Liver (tissue), 9 donors: Measurements from ENCODE around the gene UCN2. TPM values are rescaled to one million over a fixed set of nuclear protein-coding genes. Genes with fewer than 3 reads are reported as not detected.

Experiments
- DNase-seq: peaks from one replicate; pipeline ENCODE4 v3.0.0-alpha.2; 2017; ENCODE audit warnings: low spot score
- H3K27ac ChIP-seq, 2 donors: one replicate each; pipeline ENCODE4 v1.7.0; 2013; ENCODE audit warnings: inconsistent platforms in 2 of 2, low read length in 2 of 2, control low read depth in 1 of 2, low read depth in 1 of 2, mild to moderate bottlenecking in 1 of 2
- H3K27me3 ChIP-seq, 4 donors: one replicate each; pipeline versions ENCODE4 v1.6.1 to v1.7.0; 2013; ENCODE audit warnings: low read length in 3 of 4, inconsistent platforms in 1 of 4, mild to moderate bottlenecking in 1 of 4, moderate library complexity in 1 of 4; ENCODE audit not compliant: control insufficient read depth in 4 of 4, insufficient read depth in 4 of 4
- H3K36me3 ChIP-seq, 4 donors: one replicate each; pipeline versions ENCODE4 v1.6.1 to v1.7.0; 2013; ENCODE audit warnings: low read length in 3 of 4, mild to moderate bottlenecking in 3 of 4, low read depth in 1 of 4, moderate library complexity in 1 of 4; ENCODE audit not compliant: control insufficient read depth in 4 of 4, insufficient read depth in 3 of 4
- H3K4me1 ChIP-seq, 4 donors: one replicate each; pipeline versions ENCODE4 v1.6.1 to v1.7.0; 2013; ENCODE audit warnings: low read length in 3 of 4, mild to moderate bottlenecking in 3 of 4, moderate library complexity in 1 of 4; ENCODE audit not compliant: control insufficient read depth in 4 of 4, insufficient read depth in 4 of 4
- H3K4me3 ChIP-seq, 3 donors: one replicate each; pipeline versions ENCODE4 v1.6.1 to v1.7.0; 2013; ENCODE audit warnings: low read length in 3 of 3, control low read depth in 1 of 3, low read depth in 1 of 3, mild to moderate bottlenecking in 1 of 3
- H3K9ac ChIP-seq, 2 donors: one replicate each; pipeline ENCODE4 v1.7.0; 2013; ENCODE audit warnings: low read length in 2 of 2, mild to moderate bottlenecking in 2 of 2, moderate library complexity in 2 of 2, control low read depth in 1 of 2, low read depth in 1 of 2
- H3K9me3 ChIP-seq, 4 donors: one replicate each; pipeline versions ENCODE4 v1.6.1 to v1.7.0; 2013; ENCODE audit warnings: low read length in 3 of 4; ENCODE audit not compliant: control insufficient read depth in 4 of 4
- EGR1 ChIP-seq, 2 donors: IDR thresholded peaks; 2 replicates each; pipeline ENCODE4 v1.6.1; 2016 to 2018; ENCODE audit warnings: antibody characterized with exemption in 2 of 2, low read depth in 2 of 2
- FOXA1 ChIP-seq: IDR thresholded peaks from 2 replicates; pipeline ENCODE4 v1.6.1; 2016; ENCODE audit warnings: antibody characterized with exemption
- FOXA2 ChIP-seq: IDR thresholded peaks from 2 replicates; pipeline ENCODE4 v1.6.1; 2016; ENCODE audit warnings: antibody characterized with exemption
- GABPA ChIP-seq, 2 donors: IDR thresholded peaks in 1 of 2; conservative IDR thresholded peaks in 1 of 2; 2 replicates each; pipeline ENCODE4 v1.6.1; 2016; ENCODE audit warnings: antibody characterized with exemption in 2 of 2, mild to moderate bottlenecking in 1 of 2, moderate library complexity in 1 of 2
- HNF4A ChIP-seq, 2 donors: conservative IDR thresholded peaks; 2 replicates each; pipeline ENCODE4 v1.6.1; 2016; ENCODE audit warnings: antibody characterized with exemption in 2 of 2, mild to moderate bottlenecking in 2 of 2
- HNF4G ChIP-seq: IDR thresholded peaks from 2 replicates; pipeline ENCODE4 v1.6.1; 2016; ENCODE audit warnings: antibody characterized with exemption
- JUND ChIP-seq, 2 donors: IDR thresholded peaks; 2 replicates each; pipeline ENCODE4 v1.6.1; 2016; ENCODE audit warnings: antibody characterized with exemption in 2 of 2
- NR2F2 ChIP-seq: IDR thresholded peaks from 2 replicates; pipeline ENCODE4 v1.6.1; 2016; ENCODE audit warnings: antibody characterized with exemption
- RAD21 ChIP-seq, 2 donors: IDR thresholded peaks; 2 replicates each; pipeline ENCODE4 v1.6.1; 2016; ENCODE audit warnings: antibody characterized with exemption in 2 of 2, mild to moderate bottlenecking in 2 of 2
- RXRA ChIP-seq, 2 donors: IDR thresholded peaks; 2 replicates each; pipeline ENCODE4 v1.6.1; 2017 to 2018; ENCODE audit warnings: antibody characterized with exemption in 2 of 2, mild to moderate bottlenecking in 1 of 2
- SP1 ChIP-seq: IDR thresholded peaks from 2 replicates; pipeline ENCODE4 v1.6.1; 2018; ENCODE audit warnings: antibody characterized with exemption, mild to moderate bottlenecking
- TAF1 ChIP-seq: conservative IDR thresholded peaks from 2 replicates; pipeline ENCODE4 v1.6.1; 2016; ENCODE audit warnings: antibody characterized with exemption, mild to moderate bottlenecking
- YY1 ChIP-seq: IDR thresholded peaks from 2 replicates; pipeline ENCODE4 v1.6.1; 2016; ENCODE audit warnings: antibody characterized with exemption, mild to moderate bottlenecking
- WGBS: extraction: QIAGEN DNeasy Blood & Tissue Kit; methylation state at CpG from one replicate; pipeline ENCODE4 v1.1.7; 2013; 5-methylcytosine and 5-hydroxymethylcytosine counted together
- polyA plus RNA-seq, 2 donors: library from polyadenylated mRNA; stranded (reverse) in 1 of 2; unstranded in 1 of 2; fragments of 200-250 nt in 1 of 2; fragments of >200 nt in 1 of 2; fragmentation: Nextera tagmentation in 1 of 2; extraction: Ambion mirVana in 1 of 2; gene quantifications; one replicate each; pipeline versions ENCODE4 v1.2.1 to v1.2.3, GENCODE V29; 2013 to 2015
- total RNA-seq, 2 donors: library from RNA; depleted of rRNA; stranded (reverse); fragments of >200 nt; gene quantifications; one replicate each; pipeline ENCODE4 v1.2.3, GENCODE V29; 2014
- TF ChIP-seq, protein P1 (sequence below): fragments of 150-350 bp; IDR thresholded peaks from 2 replicates; pipeline ENCODE4 v1.5.1; 2017; ENCODE audit warnings: improper control_type of control experiment, low read depth, low read length; ENCODE audit not compliant: missing input control
- TF ChIP-seq, protein P2 (sequence below): IDR thresholded peaks from 2 replicates; pipeline ENCODE4 v1.6.1; 2016; ENCODE audit warnings: antibody characterized with exemption
- TF ChIP-seq, protein P3 (sequence below): IDR thresholded peaks from 2 replicates; pipeline ENCODE4 v1.6.1; 2016; ENCODE audit warnings: antibody characterized with exemption
- TF ChIP-seq, protein P4 (sequence below): IDR thresholded peaks from 2 replicates; pipeline ENCODE4 v1.6.1; 2016; ENCODE audit warnings: antibody characterized with exemption
- TF ChIP-seq, protein P5 (sequence below): IDR thresholded peaks from 2 replicates; pipeline ENCODE4 v1.6.1; 2016; ENCODE audit warnings: antibody characterized with exemption, mild to moderate bottlenecking
- donor health status: healthy.
- donor health status: healthy.
- donor health status: healthy.
- donor health status: healthy.
- donor health status: healthy.

UCN2 gene
- total and polyA plus RNA-seq, 4 donors: 0.08 TPM; not detected in 3

DNA sequence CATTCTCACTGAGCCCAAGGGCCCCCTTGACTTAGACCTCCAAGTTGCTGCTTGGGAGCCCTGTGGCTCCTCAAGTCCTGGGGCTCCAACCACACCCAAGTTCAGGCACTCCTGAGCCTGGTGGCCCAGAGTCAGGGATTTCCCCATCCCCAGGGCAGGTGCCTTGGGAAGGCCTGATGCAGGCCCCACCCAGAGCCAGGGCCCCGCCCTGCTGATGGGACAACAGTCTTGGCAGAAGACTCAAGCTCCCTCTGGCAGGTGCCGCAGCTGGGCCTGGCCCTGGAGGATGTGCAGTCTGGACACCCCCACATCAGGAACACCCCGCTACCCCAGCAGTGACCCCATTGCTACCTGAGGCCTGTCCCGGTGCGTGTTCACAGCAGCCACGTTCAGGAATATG, 41.9 kb downstream of the UCN2 start:
- Histone ChIP-seq H3K9me3 (no peaks in the 10 kb centered on the region), H3K4me1 (no peaks in the 10 kb centered on the region), H3K27ac (no peak overlapping the region), H3K27me3 (no peaks in the 10 kb centered on the region), H3K36me3 (peaks cover 0 to 2% (median 0%) of the 10 kb centered on the region in 4 donors), H3K4me3 (no peak overlapping the region), H3K9ac (no peak overlapping the region)
- WGBS: 91% methylated on average over 6 of the region's 6 CpGs
- no peak for TF ChIP-seq FOXA1
- no peak for TF ChIP-seq JUND (IDR thresholded peaks at IDR 0.05)
- TF ChIP-seq, protein P1, sequence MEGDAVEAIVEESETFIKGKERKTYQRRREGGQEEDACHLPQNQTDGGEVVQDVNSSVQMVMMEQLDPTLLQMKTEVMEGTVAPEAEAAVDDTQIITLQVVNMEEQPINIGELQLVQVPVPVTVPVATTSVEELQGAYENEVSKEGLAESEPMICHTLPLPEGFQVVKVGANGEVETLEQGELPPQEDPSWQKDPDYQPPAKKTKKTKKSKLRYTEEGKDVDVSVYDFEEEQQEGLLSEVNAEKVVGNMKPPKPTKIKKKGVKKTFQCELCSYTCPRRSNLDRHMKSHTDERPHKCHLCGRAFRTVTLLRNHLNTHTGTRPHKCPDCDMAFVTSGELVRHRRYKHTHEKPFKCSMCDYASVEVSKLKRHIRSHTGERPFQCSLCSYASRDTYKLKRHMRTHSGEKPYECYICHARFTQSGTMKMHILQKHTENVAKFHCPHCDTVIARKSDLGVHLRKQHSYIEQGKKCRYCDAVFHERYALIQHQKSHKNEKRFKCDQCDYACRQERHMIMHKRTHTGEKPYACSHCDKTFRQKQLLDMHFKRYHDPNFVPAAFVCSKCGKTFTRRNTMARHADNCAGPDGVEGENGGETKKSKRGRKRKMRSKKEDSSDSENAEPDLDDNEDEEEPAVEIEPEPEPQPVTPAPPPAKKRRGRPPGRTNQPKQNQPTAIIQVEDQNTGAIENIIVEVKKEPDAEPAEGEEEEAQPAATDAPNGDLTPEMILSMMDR: no peak
- TF ChIP-seq GABPA (IDR thresholded peaks at IDR 0.05 in 1 of 2, conservative IDR thresholded peaks at IDR 0.05 in 1 of 2): no peak
- no peak for TF ChIP-seq HNF4A (conservative IDR thresholded peaks at IDR 0.05)
- TF ChIP-seq NR2F2: no peak
- TF ChIP-seq, protein P2, sequence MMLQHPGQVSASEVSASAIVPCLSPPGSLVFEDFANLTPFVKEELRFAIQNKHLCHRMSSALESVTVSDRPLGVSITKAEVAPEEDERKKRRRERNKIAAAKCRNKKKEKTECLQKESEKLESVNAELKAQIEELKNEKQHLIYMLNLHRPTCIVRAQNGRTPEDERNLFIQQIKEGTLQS: no peak
- TF ChIP-seq, protein P3, sequence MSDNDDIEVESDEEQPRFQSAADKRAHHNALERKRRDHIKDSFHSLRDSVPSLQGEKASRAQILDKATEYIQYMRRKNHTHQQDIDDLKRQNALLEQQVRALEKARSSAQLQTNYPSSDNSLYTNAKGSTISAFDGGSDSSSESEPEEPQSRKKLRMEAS: no peak
- TF ChIP-seq RAD21 (IDR thresholded peaks at IDR 0.05): no peak
- TF ChIP-seq YY1: no peak
- TF ChIP-seq TAF1: no peak
- no peak for TF ChIP-seq FOXA2
- TF ChIP-seq, protein P4, sequence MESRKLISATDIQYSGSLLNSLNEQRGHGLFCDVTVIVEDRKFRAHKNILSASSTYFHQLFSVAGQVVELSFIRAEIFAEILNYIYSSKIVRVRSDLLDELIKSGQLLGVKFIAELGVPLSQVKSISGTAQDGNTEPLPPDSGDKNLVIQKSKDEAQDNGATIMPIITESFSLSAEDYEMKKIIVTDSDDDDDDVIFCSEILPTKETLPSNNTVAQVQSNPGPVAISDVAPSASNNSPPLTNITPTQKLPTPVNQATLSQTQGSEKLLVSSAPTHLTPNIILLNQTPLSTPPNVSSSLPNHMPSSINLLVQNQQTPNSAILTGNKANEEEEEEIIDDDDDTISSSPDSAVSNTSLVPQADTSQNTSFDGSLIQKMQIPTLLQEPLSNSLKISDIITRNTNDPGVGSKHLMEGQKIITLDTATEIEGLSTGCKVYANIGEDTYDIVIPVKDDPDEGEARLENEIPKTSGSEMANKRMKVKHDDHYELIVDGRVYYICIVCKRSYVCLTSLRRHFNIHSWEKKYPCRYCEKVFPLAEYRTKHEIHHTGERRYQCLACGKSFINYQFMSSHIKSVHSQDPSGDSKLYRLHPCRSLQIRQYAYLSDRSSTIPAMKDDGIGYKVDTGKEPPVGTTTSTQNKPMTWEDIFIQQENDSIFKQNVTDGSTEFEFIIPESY: no peak
- no peak for TF ChIP-seq SP1
- DNase-seq: no peak

DNA sequence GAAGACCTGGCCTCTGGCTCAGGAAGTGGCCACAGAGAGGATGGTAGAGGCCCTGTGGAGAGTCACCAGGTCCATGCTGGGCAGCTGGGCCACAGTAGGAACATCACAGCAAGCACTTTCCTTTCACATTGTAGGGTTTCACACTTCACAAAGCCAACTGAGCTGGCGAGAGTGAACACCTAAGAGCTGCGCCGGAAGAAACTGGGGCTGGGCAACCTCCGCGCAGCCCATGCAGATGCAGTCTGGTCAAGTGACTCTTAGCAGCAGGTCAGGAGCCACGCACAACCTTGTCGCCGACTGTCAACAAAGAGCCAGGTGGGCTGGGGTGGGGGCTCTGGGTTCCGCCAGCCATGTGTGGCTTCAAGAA, 44.3 kb downstream of the UCN2 start:
- Histone ChIP-seq H3K27ac (no peak overlapping the region), H3K4me3 (no peak overlapping the region), H3K9ac (no peak overlapping the region), H3K36me3 (peaks cover 0 to 2% (median 0%) of the 10 kb centered on the region in 4 donors), H3K27me3 (no peaks in the 10 kb centered on the region), H3K9me3 (no peaks in the 10 kb centered on the region), H3K4me1 (no peaks in the 10 kb centered on the region)
- TF ChIP-seq TAF1 (no peak), HNF4A (conservative IDR thresholded peaks at IDR 0.05) (no peak), RAD21 (IDR thresholded peaks at IDR 0.05) (no peak), RXRA (IDR thresholded peaks at IDR 0.05) (no peak), SP1 (no peak), YY1 (no peak), NR2F2 (no peak), EGR1 (IDR thresholded peaks at IDR 0.05; ENCODE audit: low read depth in 2 of 2) (no peak), FOXA1 (no peak), FOXA2 (no peak), HNF4G (no peak), JUND (IDR thresholded peaks at IDR 0.05) (no peak)
- TF ChIP-seq, protein P4: no peak
- TF ChIP-seq, protein P3: no peak
- TF ChIP-seq, protein P1: no peak
- TF ChIP-seq, protein P2: no peak
- TF ChIP-seq, protein P5, sequence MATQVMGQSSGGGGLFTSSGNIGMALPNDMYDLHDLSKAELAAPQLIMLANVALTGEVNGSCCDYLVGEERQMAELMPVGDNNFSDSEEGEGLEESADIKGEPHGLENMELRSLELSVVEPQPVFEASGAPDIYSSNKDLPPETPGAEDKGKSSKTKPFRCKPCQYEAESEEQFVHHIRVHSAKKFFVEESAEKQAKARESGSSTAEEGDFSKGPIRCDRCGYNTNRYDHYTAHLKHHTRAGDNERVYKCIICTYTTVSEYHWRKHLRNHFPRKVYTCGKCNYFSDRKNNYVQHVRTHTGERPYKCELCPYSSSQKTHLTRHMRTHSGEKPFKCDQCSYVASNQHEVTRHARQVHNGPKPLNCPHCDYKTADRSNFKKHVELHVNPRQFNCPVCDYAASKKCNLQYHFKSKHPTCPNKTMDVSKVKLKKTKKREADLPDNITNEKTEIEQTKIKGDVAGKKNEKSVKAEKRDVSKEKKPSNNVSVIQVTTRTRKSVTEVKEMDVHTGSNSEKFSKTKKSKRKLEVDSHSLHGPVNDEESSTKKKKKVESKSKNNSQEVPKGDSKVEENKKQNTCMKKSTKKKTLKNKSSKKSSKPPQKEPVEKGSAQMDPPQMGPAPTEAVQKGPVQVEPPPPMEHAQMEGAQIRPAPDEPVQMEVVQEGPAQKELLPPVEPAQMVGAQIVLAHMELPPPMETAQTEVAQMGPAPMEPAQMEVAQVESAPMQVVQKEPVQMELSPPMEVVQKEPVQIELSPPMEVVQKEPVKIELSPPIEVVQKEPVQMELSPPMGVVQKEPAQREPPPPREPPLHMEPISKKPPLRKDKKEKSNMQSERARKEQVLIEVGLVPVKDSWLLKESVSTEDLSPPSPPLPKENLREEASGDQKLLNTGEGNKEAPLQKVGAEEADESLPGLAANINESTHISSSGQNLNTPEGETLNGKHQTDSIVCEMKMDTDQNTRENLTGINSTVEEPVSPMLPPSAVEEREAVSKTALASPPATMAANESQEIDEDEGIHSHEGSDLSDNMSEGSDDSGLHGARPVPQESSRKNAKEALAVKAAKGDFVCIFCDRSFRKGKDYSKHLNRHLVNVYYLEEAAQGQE: no peak
- no peak for DNase-seq
- 96% methylated on average over 9 of the region's 9 CpGs for WGBS
